HG03045 (cell line): ENCODE results near the gene ITGB6.
"Not testable (repeated sequence)": the region's sequence is repeated elsewhere in the genome, so short reads cannot be mapped to it uniquely, and the experiment has no call there.

Experiments
- ATAC-seq: cut with Tn5 transposase; IDR thresholded peaks from one replicate; pipeline ENCODE4 v1.9.1; 2021; ENCODE audit warnings: mild to moderate bottlenecking, moderate library complexity; ENCODE audit not compliant: unreplicated experiment

ITGB6 gene

DNA sequence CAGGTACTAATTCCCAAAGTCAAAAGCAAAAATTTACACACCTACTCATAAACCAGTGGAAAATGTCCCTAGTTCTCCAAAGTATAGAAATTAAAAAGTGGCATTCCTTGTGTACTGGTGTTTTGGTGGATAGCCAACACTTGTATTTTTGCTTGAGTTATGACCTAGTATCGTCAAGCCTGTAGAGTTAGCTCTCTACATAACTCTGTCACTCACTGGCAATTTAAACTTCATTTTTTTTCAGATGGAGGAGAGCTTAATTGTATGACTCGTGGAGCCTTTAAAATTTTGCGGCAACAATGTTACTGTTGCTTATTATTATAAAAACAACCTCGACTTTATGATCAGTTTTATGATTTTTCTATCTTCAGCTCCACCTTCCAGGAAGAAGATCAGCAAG, 58.7 kb downstream of the ITGB6 start:
- ATAC-seq, result no peak

DNA sequence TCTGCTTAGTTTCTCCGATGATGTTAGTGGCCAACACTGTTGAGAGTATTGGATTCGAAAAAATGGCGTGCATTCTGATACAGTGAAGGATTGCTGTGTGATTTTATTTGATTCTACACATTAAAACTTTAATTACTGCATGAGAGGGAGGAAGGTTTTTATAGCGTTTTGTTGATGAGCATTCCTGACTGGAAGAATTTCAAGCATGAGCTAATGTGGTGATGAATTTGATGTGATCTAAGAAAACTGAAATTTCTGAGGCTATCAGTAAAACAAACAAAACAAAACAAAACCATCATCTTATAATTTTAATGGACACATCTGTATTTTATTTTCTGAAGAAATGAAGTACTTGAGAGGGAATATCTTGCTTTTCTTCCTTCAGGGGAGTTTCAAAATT, 59.6 kb downstream of the ITGB6 start:
- no peak for ATAC-seq

DNA sequence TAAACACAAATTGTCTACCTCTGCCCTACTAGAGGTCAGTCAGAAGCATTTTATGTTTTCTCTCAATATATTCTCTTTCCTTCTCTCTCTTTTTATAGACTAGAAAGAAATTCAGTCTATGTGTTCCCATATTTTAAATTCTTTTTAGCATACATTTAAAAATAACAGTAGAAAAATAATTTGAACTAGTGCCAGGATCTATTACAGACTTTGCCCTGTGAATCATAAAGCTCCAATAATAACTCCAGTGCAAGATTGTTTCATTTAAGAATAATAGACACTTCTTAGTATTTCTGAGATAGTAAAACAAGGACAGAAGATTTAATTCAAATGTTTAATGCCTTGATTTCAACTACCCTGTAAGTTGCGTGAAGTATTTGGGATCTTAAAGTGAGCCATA, 60.1 kb downstream of the ITGB6 start:
- ATAC-seq, result no peak

- ATAC-seq, result no peak
Measured at GRCh38 chr2:160139350-160139749, 60.7 kb downstream of the ITGB6 start.

- ATAC-seq, result no peak
Measured at GRCh38 chr2:160138406-160138805, 61.7 kb downstream of the ITGB6 start.

GRCh38 chr2:160137464-160137863, 62.6 kb downstream of the ITGB6 start:
- ATAC-seq, result no peak

DNA sequence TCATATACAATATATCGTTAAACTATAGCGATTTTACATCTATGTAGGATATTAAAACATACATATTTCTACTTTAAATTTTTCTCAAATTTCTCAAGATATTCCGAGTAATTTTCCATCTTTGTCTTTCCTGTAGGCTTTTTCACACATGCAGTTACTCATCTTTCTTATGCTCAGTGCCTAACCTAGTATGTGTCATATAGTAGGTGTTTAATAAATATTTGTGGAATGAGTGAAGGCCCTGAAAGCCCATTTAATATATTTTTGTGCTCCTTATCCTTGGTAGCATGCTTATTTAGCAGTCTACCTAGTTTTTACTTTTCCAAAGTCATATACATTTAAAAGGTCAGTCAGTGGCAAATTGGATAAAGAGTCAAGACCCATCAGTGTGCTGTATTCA, 67.3 kb downstream of the ITGB6 start:
- no peak for ATAC-seq

GRCh38 chr2:160126756-160127155, 73.3 kb downstream of the ITGB6 start:
- ATAC-seq, result no peak

GRCh38 chr2:160126315-160126714, 73.8 kb downstream of the ITGB6 start:
- ATAC-seq, result no peak

DNA sequence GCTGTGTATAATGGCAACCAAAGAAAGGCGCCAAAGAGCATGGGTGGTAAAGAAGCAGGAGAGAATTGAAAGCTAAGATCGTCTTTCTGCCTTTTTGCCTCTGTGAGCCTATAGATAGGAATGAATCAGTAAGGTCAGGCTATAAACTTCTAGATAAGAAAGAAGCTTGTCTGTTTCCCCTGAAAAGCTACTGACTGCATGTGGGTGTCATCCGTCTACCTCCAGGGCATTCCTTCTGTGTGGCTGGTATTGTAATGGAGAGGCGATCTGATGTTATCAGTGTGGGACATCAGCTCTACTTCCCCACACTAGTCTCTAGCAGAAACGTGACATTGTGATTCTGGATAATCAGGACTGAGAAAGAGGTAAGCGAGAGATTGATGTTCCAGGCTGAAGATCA, 74.2 kb downstream of the ITGB6 start:
- ATAC-seq, result no peak

DNA sequence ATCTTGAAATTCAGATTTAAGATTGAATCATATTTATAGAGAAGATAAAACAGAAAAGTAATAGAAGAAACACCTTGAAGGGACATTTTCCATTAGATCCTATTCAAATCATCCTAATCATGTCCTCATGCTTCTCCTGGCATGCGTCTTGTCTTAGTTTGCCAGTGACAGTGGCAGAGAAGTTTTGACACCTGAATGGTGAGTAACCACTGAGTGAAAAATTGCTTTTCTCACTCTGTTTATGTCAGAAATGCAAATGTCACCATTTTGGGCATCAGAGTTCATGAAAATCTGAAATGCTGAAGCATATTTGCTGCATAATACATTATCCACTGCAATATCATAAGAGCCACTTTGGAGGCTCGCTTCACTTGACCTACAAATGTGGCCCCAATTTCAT, 74.7 kb downstream of the ITGB6 start:
- no peak for ATAC-seq

DNA sequence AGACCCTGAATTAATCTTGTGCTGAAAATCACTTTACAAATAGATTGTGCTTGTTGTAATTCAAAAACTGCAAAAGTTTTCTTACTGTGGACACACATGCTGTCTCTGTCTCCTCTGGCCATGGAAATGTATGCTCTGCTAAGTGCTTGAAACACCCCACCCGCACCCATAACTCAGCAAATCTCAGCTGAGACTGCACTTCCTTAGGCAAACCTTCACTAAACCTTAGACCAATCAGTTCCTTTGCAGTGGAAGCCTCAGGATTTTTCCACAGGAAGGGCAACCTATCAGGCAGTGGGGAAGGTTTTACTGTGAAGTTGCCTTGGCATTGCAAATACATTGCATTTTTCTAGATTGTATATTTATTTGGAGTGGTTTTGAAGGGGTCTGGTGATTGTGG, 75.5 kb downstream of the ITGB6 start:
- ATAC-seq, result no peak

DNA sequence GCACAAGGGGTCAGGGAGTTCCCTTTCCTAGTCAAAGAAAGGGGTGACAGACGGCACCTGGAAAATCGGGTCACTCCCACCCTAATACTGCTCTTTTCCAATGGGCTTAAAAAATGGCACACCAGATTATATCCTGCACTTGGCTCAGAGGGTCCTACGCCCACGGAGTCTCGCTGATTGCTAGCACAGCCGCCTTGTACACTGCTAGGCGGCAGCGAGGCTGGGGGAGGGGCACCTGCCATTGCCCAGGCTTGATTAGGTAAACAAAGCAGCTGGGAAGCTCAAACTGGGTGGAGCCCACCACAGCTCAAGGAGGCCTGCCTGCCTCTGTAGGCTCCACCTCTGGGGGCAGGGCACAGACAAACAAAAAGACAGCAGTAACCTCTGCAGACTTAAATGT, 85.4 kb downstream of the ITGB6 start:
- not testable (repeated sequence) for ATAC-seq

DNA sequence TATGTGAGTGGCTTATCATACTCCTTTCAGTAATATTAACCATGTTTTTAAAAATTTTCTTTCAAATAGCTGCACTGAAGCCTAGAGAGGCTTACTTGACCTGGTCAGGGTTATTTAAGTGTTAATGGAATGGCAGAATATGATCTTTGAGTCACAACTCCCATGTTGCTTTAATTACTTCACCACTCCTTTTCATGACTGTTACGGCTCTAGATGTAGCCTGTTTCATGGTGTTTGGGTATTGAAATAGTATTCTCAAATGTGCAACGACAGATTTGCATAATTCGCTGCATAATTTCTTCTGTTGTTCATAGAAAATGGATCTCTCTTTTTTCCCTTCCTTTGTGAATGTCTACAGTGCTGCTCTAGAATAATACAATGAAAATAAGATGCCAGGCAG, 86.1 kb downstream of the ITGB6 start:
- no peak for ATAC-seq

- peak; percentile 69 for ATAC-seq
Measured at GRCh38 chr2:160111951-160112798, 87.9 kb downstream of the ITGB6 start.

GRCh38 chr2:160110674-160111239, 89.3 kb downstream of the ITGB6 start:
- no peak for ATAC-seq

GRCh38 chr2:160109939-160110673, 90.0 kb downstream of the ITGB6 start:
- peak; percentile 68 for ATAC-seq

DNA sequence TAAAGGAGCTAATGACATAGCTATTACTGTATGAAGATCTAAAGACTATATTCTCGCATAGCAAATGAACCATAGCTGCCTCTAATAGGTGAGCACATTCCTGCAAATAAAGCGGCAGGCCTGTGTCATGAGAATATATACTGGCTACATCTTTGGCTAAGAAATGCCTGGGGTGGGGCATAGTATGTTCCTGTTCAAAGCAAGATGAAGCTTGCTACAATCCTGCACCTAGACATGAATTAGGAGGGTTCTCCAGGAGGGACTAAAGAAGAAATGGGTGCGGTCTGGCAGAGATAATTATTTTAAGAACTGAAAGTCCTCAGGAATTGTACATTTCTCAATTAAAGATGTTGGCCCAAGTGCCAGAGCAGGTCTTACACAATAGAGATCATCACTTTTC, 90.8 kb downstream of the ITGB6 start:
- ATAC-seq, result no peak

DNA sequence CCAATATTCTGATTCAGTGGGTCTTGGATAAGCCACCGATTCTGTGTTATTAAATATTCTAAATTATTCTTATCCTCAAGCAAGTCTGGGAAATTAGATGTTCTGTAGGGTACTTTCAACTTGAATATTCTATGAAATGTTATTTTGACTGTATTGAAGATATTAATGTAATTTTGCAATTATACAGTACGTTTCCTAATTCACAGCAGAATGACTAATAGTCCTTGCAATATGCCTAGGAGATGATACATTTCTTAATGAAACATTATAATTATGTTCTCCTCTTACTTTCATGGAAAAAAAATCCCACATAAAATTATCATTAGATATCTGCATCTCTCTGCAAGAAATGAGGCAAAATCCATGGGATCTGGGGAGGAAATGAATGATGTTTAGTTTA, 91.4 kb downstream of the ITGB6 start:
- no peak for ATAC-seq

DNA sequence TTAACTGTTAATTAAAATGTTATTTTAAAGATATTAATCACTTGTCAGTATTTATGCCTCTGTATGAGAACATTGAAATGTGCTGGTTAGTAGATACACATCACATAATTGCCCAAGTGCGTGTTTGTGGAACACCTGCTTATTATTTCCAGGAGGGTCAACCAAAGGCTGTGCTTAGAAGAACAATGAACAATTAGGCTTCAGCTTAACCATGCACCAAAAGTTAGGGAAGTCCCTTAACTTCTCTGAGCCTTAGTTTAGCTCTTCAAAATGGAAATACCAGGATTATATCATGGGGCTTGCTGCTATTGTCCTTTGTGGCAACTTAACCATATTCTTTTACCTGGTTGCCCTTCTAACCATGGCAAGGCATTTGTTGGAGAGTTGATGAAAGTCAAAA, 94.7 kb downstream of the ITGB6 start:
- no peak for ATAC-seq

DNA sequence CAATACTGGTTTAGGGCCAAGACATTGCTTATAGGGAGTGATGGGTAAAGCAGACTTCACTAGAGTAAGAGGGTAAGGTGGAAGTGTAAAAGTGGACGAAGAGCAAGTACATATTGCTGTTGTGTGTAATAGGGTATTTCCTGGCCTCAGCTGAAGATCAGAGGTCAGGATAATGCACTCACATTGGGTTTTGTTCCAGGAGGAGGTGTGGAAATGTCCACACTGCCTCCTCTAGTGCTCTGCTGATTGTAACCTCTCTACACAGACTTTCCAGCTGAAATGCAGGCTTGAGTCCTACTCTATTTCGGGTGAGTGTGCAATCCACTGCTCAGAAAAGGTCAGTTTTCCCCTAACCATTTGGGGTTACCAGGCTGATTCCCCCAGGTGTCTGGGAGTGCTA, 96.0 kb downstream of the ITGB6 start:
- ATAC-seq, result no peak

- ATAC-seq, result no peak
Measured at GRCh38 chr2:160097326-160097725, 102.7 kb downstream of the ITGB6 start.
